NCI-H1436 treated with DMSO at 0.1 percent for 48 hours (cell line): ENCODE results near the gene CMTR2.
A peak's percentile ranks its signal among the peaks of the same experiment; 100 is the strongest.
"Not testable (repeated sequence)": the region's sequence is repeated elsewhere in the genome, so short reads cannot be mapped to it uniquely, and the experiment has no call there.

Experiments
- DNase-seq: peaks from one replicate; lab custom pipeline; 2025; lab: John Stamatoyannopoulos, UW

CMTR2 gene, protein sequence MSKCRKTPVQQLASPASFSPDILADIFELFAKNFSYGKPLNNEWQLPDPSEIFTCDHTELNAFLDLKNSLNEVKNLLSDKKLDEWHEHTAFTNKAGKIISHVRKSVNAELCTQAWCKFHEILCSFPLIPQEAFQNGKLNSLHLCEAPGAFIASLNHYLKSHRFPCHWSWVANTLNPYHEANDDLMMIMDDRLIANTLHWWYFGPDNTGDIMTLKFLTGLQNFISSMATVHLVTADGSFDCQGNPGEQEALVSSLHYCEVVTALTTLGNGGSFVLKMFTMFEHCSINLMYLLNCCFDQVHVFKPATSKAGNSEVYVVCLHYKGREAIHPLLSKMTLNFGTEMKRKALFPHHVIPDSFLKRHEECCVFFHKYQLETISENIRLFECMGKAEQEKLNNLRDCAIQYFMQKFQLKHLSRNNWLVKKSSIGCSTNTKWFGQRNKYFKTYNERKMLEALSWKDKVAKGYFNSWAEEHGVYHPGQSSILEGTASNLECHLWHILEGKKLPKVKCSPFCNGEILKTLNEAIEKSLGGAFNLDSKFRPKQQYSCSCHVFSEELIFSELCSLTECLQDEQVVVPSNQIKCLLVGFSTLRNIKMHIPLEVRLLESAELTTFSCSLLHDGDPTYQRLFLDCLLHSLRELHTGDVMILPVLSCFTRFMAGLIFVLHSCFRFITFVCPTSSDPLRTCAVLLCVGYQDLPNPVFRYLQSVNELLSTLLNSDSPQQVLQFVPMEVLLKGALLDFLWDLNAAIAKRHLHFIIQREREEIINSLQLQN

GRCh38 chr16:71288890-71289731, at the start of gene CMTR2:
TSS of gene CMTR2 (minus strand) at chr16:71289402. CDS start at chr16:71285920, 3,482 bp downstream.
- peak; percentile 85 for DNase-seq

- no peak for DNase-seq
Observed at GRCh38 chr16:71338632-71339031, 49.4 kb upstream of the CMTR2 start.

- DNase-seq: no peak
Observed at GRCh38 chr16:71338193-71338592, 49.0 kb upstream of the CMTR2 start.

GRCh38 chr16:71337631-71338030, 48.4 kb upstream of the CMTR2 start:
- DNase-seq: no peak

- DNase-seq: no peak
Observed at GRCh38 chr16:71328151-71328550, 38.9 kb upstream of the CMTR2 start.

DNA sequence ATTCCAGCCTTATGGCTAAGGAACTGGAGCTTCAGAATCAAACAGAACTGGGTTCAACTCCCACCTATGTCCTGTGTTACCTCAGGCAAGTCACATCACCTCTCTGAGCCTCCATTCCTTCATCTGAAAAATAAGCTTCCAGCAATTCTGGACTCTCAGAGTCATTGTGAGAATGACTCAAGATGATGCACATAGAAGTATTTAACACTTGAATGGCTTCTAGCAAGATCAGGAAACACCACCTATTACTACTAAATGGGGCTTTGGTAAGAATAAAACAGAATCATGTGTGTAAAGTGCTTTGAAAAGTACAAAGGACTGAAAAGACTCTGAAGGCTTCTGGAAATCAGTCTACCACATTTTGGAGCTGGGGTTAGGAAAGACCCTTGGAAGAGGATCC, 38.5 kb upstream of the CMTR2 start:
- DNase-seq: no peak

GRCh38 chr16:71319999-71320398, 30.8 kb upstream of the CMTR2 start:
- DNase-seq: no peak

DNA sequence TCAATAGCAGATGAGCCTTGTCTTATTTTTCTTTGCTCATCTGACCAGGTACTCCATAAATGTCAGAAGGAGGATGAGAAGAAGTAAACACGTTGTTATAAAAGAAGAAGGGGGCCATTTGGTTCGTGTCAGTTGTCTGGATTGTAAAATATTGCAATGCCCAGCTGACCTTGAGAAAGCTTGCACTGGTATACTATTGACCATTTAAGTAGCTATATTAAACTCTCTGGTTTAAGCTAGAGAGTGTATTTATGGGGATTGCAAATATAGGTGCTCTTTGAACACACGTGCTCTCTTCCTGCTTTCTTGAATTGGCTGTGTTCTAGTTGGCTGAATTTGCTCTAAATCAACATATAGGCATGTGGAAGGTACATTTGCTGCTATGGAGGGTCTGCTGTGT, 26.1 kb upstream of the CMTR2 start:
- no peak for DNase-seq

GRCh38 chr16:71313591-71313990, 24.4 kb upstream of the CMTR2 start:
- DNase-seq: not testable (repeated sequence)

GRCh38 chr16:71311553-71312158, 22.5 kb upstream of the CMTR2 start:
- no peak for DNase-seq

DNA sequence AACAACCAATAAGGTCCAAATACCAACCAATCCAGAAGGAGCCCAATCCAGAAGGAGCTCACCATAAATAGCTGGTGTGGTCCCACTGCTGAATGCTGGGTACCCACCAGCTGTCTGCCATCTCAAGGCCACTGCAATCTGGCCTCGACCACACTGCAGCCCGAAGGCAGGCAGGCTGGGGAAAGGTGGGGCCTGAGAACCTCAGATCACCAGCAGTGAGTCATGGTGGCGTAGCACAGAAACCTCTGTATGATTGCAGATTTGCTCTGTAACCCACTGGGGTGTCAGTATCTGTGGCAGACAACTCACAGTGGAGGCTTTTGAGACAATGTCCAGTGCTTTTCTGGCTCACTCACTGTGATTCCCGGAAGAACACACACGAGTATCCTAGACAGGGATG, 14.7 kb upstream of the CMTR2 start:
- DNase-seq: no peak

DNA sequence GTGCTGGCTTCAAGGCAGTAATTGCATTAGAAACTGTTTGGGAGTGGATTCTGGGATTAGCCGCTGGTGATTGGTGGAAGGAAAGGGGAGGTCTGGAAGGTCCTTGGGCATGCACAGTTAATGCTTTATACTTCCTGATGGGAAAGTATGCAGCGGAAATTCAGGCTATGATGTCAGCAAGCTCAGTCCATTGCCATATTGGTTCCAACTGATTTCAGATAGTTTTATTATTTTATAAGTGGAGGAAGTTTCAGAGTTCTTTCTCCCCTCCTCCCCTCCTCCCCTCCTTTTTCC, 8.1 kb upstream of the CMTR2 start:
- DNase-seq: no peak

DNA sequence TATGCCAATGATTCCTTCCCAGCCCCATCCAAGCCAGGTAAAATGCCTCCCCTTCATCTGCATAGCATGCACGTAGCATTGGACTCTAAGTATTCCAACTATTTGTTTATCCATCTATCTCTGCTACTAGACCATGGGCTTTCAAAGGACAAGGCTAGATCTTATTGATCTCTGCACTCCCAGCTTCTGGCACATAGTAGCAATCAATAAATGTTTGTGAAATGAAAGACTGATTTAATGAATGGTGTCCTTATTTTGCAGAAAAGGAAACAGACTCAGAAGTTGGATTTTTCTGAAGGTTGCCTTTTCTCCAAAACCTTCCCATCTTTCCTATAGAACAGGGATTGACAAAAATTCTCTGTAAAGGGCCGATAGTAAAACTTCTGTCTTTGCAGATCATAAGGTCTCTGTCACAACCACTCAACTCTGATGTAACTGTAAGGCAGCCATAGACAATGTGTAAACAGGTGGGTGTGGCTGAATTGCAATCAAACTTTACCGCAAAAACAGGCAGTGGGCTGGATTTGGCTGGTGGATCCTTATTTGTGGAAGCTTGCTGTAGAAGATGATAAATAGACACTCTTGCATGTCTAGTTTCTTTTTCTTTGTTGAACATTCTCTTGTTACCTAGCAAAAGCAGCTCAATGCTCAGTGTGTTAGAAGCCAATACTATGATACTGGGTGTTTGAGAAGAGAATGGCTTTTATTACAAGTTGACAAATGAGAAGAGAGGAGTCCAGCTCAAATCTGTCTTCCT, 7.6 kb upstream of the CMTR2 start:
- no peak for DNase-seq

DNA sequence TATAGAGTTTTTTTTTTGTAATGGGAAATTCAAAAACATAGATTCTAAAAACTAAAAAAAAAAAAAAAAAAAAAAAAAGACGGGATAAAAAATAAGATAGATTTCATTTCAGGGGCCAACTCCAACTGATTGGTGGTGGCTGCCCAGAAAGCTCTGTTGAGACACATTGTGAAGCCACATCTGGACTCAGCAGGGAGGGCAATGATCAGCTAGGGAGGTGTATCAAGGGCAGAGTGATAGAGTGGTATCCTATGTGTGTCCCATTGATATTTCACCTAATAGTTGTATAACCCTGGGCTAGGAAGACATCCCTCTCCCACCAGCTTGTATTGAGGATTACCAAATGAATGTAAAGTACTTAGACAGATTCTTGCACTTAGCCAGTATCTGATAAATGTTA, 6.7 kb upstream of the CMTR2 start:
- no peak for DNase-seq

GRCh38 chr16:71293919-71294318, 4.7 kb upstream of the CMTR2 start:
- DNase-seq: no peak

DNA sequence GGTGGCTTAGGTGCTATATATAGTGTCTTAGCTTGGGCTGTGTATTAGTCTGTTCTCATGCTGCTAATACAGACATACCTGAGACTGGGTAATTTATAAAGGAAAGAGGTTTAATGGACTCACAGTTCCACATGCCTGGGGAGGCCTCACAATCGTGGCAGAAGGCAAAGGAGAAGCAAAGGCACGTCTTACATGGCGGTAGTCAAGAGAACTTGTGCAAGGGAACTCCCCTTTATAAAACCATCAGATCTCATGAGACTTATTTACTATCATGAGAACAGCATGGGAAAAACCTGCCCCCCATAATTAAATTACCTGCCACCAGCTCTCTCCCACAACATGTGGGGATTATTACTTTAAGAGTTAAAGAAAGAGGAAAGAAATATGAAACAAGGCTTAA, 2.9 kb upstream of the CMTR2 start:
- DNase-seq: not testable (repeated sequence)

DNA sequence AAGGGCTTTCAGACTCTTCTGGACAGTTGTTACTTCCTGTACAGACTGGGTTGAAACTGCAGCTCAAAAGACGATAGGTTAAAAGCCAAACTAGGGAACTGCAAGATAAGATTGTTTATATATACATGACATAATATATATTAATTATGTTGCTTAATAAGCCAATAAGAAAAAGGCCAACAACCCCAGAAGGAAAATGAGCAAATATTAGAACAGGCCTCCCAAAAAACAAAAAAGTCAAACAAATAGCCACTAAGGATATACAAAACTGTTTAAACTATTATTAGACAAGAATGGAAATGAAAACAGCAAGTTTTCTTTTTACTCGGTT, 495 bp upstream of the CMTR2 start:
- DNase-seq: no peak

DNA sequence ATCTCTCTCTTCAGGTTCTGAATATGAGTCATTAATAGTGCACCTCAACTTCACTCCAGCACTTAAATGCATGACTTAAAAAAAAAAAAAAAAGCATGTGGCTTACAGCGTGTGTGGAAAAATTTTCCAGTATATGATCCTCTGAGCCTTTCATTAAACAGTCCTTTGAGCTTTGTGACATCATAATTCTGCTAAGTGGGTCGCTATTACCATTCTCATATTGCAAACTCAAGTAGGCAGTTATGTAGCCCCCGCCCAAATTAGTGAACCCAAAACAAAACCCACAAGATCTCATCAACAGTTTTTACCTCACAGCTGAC, 672 bp downstream of the CMTR2 start:
- DNase-seq: peak; percentile 1

DNA sequence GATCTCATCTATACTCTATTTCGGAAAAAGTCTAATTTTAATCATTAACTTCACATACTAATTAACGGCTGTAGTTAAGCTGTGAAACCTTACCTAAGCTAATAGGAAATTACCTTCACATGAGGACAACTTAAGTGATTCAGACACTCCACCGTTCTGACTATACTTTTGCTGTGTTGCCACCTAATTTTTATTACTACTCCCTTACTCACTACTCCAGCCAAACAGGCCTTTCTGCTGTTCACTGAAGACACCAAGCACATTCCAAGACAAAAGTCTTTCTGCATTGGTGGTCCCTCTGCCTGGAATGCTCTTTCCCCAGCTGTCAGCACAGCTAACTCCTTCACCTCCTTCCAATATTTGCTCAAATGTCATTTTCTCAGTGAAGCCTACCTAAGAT, 1.3 kb downstream of the CMTR2 start:
- no peak for DNase-seq

GRCh38 chr16:71287454-71287853, 1.7 kb downstream of the CMTR2 start:
- DNase-seq: no peak

GRCh38 chr16:71283612-71284011, 5.6 kb downstream of the CMTR2 start:
- no peak for DNase-seq

- no peak for DNase-seq
Observed at GRCh38 chr16:71282943-71283342, 6.3 kb downstream of the CMTR2 start.
